ENCODE results near the gene SERPIND1.
A peak's percentile ranks its signal among the peaks of the same experiment; 100 is the strongest.

Gene SERPIND1

DNA sequence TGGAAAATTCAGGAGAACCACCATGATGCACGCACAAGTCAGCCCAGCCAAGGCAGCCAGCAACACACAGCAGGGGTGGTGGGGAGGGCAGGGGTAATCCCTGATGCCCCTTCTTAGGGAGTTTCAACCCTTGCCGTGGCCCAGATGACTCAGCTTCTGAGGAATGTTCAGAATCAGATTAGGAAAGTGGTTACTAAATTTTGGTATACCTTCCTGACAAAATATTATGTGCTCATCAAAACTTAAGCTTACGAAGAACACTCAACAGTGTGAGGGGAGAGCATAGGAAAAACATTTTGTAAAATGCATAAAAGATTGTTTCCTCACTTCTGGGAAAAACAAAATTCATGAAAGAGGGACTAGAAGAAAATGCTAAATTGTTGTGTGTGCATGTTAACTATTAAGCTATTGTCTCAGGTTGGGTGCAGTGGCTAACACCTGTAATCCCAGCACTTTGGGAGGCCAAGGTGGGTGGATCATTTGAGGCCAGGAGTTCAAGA is 32.1 kb downstream of the SERPIND1 start:
- Histone ChIP-seq H3K9me3 (no peaks in the 10 kb centered on the region), H3K4me1 (no peaks in the 10 kb centered on the region), H3K4me3 (no peak overlapping the region), H3K36me3 (peaks cover 90 to 97% (median 95%) of the 10 kb centered on the region in 3 donors), H3K27me3 (no peaks in the 10 kb centered on the region), H3K27ac (no peak overlapping the region)
- TF ChIP-seq, protein P1, sequence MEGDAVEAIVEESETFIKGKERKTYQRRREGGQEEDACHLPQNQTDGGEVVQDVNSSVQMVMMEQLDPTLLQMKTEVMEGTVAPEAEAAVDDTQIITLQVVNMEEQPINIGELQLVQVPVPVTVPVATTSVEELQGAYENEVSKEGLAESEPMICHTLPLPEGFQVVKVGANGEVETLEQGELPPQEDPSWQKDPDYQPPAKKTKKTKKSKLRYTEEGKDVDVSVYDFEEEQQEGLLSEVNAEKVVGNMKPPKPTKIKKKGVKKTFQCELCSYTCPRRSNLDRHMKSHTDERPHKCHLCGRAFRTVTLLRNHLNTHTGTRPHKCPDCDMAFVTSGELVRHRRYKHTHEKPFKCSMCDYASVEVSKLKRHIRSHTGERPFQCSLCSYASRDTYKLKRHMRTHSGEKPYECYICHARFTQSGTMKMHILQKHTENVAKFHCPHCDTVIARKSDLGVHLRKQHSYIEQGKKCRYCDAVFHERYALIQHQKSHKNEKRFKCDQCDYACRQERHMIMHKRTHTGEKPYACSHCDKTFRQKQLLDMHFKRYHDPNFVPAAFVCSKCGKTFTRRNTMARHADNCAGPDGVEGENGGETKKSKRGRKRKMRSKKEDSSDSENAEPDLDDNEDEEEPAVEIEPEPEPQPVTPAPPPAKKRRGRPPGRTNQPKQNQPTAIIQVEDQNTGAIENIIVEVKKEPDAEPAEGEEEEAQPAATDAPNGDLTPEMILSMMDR (IDR thresholded peaks at IDR 0.05): no peak
- intact Hi-C loops (cut with DNase I; ENCODE audit: low total_unique reads): no loop called here
- peak in 1 of 2 donors; percentile 13 for DNase-seq

DNA sequence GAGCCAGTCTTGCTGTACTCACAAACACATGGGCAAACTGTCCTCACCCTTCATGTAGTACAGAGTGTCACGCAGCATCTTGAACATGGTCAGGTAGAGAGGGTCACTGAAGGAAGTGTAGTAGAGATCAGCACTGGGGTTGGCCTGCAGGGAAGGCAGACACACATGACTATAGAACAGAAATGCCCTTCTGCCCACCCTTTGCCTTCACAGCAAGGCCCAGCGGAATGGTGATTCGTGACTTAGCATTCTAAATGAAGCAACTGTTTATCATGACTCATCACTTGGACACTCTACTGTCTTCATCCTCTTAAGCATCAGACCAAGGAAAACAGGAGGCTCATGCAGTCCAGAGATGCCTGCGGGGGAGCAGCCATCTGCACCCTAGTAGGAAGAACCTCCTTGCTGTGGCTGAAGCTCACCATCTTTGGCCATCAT is 33.4 kb downstream of the SERPIND1 start:
- Histone ChIP-seq H3K4me1 (no peaks in the 10 kb centered on the region), H3K9me3 (no peaks in the 10 kb centered on the region), H3K4me3 (no peak overlapping the region), H3K27ac (no peak overlapping the region), H3K27me3 (no peaks in the 10 kb centered on the region), H3K36me3 (peaks cover 85 to 92% (median 91%) of the 10 kb centered on the region in 3 donors)
- intact Hi-C loops (cut with DNase I; ENCODE audit: low total_unique reads): no loop called here
- TF ChIP-seq, protein P1 (IDR thresholded peaks at IDR 0.05): no peak
- DNase-seq: peak in 1 of 2 donors; percentile 28

DNA sequence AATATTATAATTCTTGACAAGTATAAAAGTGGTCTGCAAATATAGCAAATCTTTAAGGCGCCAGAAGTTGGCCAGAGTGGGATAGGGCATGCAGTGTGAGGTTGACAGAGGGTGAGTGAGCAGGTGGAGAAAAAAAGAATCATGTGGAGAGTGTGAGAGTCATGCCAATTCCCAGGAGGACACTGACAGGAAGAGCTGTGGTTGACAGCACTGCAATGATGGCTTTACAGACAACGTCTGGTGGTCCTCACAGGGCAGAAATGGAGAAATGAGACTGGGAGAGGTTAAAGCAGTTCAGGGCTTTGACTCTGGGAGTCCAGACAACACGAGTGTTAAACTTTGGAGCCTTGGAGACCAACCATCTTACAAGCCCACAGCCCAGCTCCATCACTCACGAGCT is 34.9 kb downstream of the SERPIND1 start:
- no peak overlapping the region for H3K27ac ChIP-seq
- H3K36me3 ChIP-seq: peaks cover 85 to 93% (median 92%) of the 10 kb centered on the region in 3 donors
- no peak for DNase-seq
- no peak overlapping the region for H3K4me3 ChIP-seq
- intact Hi-C loops (cut with DNase I; ENCODE audit: low total_unique reads): no loop called here
- TF ChIP-seq, protein P1 (IDR thresholded peaks at IDR 0.05): no peak
- H3K4me1 ChIP-seq: no peaks in the 10 kb centered on the region
- H3K27me3 ChIP-seq: no peaks in the 10 kb centered on the region
- no peaks in the 10 kb centered on the region for H3K9me3 ChIP-seq

DNA sequence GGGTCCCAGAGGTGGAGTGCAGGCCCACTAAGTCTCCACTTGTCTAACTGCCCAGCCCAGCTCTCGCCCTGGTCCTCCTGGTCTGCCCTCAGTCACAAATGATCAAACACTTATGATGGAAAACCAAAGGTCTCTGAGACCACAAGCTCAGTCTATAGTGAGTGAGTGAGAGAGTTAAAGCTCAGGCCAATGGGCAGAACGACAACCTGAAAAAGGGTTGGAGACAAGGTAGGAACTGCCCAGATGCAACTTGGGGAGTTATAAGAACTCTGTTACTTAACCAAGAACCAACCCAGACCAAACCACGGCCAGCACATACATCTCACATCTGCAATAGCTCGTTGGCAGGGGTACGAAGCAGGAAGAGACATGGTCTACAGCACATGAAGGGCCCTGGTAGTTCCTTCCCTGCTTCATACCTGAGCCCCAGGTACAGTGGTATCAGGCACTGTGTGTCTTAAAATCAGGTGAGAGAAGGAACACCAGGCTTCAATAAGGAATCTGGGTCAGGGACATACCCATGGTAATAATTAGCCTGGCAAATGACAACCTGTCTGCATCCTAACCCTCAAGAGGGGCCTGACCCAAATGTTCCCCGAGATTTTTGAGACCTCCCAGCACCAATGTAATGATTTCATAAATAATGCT is 35.7 kb downstream of the SERPIND1 start:
- Histone ChIP-seq H3K27me3 (no peaks in the 10 kb centered on the region), H3K4me3 (no peak overlapping the region), H3K27ac (no peak overlapping the region), H3K4me1 (no peaks in the 10 kb centered on the region), H3K9me3 (no peaks in the 10 kb centered on the region), H3K36me3 (peaks cover 85 to 92% (median 87%) of the 10 kb centered on the region in 3 donors)
- peak in 1 of 2 donors; percentile 35 for DNase-seq
- TF ChIP-seq, protein P1 (IDR thresholded peaks at IDR 0.05): no peak
- intact Hi-C loops (cut with DNase I; ENCODE audit: low total_unique reads): no loop called here

DNA sequence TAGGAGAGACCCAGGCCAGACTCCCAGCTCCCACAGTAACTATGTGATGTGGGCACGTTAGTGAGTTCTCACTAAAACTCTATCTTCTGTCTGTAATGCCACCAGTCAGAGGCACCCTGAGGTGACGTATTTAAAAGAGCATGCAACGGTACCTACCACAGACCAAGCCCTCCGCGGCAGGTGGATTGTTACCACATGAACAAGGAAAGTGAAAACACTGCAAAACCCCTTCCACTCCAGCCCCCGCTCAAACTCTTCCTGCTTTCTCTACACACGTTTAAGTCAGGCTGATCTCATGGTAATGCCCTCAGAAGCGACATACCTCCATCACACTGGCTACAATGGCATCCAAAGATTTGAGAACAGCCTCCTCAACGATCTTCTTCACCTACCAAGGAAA is 36.7 kb downstream of the SERPIND1 start:
- no peaks in the 10 kb centered on the region for H3K4me1 ChIP-seq
- H3K36me3 ChIP-seq: peaks cover 76 to 86% (median 81%) of the 10 kb centered on the region in 3 donors
- intact Hi-C loops (cut with DNase I; ENCODE audit: low total_unique reads): no loop called here
- H3K27ac ChIP-seq: no peak overlapping the region
- no peaks in the 10 kb centered on the region for H3K27me3 ChIP-seq
- TF ChIP-seq, protein P1 (IDR thresholded peaks at IDR 0.05): no peak
- no peak overlapping the region for H3K4me3 ChIP-seq
- no peaks in the 10 kb centered on the region for H3K9me3 ChIP-seq
- peak in 1 of 2 donors; percentile 5 for DNase-seq

Measured in tibial artery (tissue), 4 donors.